NCI-H526 treated with DMSO at 0.1 percent for 48 hours (cell line): ENCODE measurements around the gene NMB.
"Not testable (repeated sequence)": the region's sequence is repeated elsewhere in the genome, so short reads cannot be mapped to it uniquely, and the experiment has no call there.

Experiments
- DNase-seq: peaks from one replicate; lab custom pipeline; 2025; lab: John Stamatoyannopoulos, UW

Gene NMB, protein sequence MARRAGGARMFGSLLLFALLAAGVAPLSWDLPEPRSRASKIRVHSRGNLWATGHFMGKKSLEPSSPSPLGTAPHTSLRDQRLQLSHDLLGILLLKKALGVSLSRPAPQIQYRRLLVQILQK

DNA sequence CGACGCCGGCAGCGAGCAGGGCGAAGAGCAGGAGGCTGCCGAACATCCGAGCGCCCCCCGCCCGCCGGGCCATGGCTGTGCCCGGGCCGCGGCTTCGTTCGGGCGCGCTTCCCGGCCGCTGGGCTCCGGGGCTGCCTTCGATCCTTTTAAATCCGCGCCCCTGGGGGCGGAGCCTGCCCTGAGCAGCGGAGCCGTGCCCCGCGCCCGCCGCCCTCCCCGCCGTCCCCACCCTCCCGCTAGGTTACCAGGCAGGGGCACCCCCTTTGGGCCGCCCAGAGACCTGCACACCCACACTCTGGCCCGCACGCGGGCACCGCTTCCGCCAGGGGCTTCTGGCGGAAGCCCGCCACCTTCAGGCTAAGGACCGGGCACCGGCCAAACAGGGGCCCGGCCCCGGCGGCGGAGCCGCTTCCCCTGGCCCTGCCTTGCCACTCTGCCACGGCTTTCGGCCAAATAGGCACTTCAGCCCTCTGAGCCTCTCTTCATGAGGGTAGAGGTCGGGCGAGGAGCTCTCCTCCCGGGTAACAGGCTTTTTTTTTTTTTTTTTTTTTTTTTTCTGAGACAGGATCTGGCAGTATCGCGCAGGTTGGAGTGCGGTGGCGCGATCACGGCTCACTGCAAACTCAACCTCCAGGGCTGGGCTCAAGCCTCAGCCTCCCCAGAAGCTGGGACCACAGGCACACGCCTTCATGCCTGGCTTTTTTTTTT lies at the start of gene NMB:
Gene NMB, minus strand, starts transcription at position 120 of the 708 bp plus-strand sequence. Its CDS starts 47 bp downstream, at position 73.
- peak; percentile 48 for DNase-seq

DNA sequence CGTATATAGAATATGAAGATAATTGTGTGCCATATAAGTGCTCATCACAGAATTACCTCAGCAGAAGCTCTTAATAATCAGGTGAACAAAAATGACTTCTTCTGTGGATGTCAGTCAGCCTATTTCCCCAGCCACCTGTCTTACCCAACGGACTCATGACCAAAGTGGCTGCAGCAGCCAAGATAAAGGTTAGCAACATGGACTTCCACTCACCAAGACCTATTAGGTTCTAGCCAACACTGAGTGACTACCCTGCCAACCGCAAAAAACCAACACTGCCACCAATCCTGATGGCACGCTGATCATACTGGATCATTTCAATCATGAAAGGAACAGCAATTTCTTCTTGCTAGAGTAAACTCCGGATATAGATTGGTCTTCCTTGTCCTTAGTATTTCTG lies 45.8 kb upstream of the NMB start:
- no peak for DNase-seq

DNA sequence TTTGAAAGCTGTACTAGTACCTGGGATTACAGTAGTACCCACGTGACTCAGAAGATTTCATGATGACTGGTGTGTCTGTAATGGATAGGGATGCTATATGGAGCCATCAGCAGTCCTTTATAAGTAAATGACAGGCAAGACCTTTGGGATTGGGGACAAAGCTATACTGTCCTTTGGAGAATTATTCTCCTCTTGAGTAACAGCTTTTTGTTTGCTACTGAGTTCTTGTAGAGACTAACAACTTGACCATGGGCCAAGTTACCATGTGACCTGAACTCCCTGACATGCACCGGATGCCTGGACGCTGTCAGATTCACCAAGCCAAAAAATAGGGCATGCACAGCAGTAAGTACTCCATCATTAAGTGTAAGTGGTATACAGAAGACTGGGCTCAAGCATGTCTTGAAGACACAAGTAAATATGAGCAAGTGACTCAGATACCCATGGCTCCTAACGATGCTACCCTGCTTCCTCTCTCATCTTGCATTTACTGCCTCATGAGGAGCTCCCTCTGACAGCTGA lies 45.0 kb upstream of the NMB start:
- DNase-seq, result no peak

DNA sequence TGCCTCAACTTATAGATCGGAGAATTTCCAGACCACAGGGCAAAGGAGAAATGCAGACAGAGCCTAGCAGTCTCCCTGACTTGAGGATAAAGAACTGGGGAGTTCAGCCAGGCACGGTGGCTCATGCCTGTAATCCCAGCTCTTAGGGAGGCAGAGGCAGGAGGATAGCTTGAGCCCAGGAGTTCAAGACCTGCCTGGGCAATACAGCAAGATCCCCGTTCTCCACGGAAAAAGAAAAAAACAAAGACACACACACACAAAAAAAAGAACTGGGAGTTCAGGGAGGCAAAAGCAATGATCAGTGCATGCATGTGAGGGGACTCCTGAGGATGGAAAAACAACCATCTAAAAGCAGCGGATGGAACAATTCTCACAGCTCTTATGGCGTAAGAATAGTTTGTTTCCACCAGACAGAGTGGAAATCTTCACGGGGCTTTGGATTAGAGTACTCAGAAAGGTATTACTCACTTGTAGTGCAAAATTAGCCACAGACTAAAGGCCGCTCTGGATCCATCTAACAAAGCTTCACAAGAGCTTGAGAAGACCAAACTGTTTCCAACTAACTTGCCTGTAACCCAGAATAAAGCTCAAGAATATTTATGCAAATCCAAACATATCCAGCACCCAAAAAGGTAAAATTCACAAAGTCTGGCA lies 41.7 kb upstream of the NMB start:
- no peak for DNase-seq

DNA sequence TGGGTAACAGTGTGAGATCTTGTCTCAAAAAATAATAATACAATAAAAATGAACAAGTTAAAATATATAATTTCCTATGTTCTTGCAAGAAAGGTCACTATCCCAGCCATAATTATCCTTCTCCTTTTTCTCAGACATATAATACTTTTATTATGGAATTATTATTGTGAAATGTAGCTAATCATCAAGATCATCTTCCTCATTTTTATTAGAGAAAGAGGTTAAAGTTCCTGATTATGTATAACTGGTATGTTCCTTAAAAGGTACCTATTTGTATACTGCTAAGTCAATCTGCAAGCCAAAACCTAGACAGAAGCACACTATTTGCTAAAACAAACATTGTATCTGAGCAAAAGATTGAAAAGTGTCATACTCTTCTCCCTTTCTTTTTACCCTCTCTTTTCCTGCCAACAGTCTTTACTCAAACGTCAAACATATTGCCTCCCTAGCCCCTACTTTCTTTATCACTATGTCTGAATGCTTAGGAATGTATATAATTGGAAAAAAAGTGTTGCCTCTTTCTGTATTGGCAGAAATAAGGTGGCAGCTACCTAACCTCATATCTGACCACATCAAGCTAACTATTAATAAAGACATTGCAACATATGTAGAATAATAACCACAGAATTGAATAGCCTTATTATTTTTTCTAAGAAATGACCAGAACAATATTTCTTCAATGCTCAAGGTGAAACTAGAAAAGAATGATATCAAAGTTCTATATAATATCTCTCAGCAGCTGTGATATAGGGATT lies 39.4 kb upstream of the NMB start:
- no peak for DNase-seq

DNA sequence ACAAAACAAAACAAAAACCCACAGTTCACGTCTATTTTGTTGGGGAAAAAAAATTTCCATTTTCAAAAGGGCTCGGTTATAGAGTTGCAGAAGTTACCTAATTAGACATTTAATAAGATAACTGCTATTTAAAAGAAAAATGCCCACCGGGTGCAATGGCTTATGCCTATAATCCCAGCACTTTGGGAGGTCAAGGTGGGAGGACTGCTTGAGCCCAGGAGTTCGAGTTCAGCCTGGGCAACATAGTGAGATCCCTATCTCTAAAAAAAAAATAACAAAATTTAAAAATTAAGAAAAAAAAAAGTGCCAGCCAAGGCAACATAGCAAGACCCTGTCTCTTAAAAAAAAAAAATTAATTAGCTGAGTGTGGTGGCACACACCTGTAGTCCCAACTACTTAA lies 38.8 kb upstream of the NMB start:
- no peak for DNase-seq

DNA sequence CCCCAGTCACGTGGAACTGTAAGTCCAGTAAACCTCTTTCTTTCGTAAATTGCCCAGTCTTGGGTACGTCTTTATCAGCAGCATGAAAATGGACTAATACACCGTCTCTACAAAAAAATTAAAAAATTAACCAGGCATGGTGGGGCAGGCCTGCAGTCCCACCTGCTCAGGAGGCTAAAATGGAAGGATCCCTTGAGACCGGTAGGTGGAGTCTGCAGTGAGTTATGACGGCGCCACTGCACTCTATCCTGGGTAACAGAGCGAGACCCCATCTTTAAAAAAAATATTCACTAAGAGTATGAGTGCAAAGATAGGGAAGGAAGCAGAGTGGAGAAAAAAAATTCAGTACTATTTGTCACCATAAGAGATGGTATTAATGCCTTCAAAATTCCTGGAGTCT lies 32.3 kb upstream of the NMB start:
- no peak for DNase-seq

DNA sequence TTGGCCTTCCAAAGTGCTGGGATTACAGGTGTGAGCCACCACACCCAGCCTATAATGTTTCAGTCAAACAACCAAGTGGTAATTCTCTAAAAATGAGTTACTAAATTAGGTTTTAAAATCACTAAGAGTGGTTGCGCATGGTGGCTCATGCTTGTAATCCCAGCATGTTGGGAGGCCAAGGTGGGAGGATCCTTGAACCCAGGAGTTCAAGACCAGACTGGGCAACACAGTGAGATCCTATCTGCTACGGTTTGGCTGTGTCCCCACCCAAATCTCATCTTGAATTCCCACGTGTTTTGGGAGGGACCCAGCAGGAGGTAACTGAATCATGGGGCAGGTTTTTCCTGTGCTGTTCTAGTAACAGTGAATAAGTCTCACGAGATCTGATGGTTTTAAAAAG lies 31.9 kb upstream of the NMB start:
- no peak for DNase-seq

DNA sequence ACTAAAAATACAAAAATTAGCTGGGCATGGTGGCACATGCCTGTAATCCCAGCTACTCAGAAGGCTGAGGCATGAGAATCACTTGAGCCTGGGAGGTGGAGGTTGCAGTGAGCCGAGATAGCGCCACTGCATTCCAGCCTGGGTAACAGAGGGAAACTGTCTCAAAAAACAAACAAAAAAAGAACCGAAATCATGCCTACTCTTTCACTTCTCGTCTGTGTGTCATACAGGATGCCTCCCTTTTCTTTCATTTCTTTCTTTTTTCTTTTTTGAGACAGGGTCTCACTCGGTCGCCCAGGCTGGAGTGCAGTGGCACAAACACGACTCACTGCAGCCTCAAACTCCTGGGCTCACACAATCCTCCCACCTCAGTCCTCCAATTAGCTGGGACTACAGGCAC lies 28.4 kb upstream of the NMB start:
- not testable (repeated sequence) for DNase-seq

DNA sequence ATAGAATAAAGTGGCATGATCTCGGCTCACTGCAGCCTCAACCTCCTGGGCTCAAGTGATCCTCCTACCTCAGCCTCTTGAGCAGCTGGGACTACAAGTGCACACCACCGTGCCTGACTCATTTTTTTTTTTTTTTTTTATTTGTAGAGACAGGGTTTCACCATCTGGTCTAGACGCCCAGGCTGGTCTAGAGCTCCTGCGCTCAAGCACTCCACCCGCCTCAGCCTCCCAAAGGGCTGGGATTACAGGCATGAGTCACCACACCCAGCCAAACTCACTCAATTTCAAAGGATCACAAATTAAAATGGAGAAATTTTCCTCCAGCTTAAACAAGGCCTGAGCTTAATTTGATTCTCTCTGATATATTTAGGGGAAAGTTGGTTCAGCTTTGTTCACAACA lies 27.3 kb upstream of the NMB start:
- DNase-seq, result no peak

DNA sequence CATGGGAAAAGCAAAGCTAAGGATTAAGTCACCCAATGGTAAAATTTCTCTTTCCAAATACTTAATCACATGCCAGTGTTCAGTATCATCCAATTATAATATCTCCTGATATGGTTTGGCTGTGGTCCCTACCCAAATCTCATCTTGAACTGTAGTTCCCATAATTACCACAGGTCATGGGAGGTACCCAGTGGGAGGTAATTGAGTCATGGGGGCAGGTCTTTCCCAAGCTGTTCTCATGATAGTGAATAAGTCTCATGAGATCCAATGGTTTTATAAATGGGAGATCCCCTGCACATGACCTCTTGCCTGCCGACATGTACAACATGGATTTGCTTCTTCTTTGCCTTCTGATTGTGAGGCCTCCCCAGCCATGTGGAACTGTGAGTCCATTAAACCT lies 26.1 kb upstream of the NMB start:
- no peak for DNase-seq

DNA sequence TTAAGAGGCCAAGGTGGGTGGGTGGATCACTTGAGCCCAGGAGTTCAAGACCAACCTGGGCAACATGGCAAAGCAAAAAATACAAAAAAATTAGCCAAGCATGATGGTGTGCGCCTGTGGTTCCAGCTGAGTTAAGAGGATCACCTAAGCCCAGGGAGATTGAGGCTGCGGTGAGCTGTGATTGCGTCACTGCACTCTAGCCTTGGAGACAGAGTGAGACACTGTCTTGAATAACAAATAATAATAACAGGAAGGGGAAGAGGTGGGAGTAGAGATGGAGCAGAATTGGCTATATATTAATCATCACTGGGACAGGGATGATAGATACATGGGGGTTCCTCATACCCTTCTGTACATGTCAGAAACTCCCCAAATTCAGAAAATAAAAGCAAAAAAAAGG lies 23.8 kb upstream of the NMB start:
- no peak for DNase-seq

DNA sequence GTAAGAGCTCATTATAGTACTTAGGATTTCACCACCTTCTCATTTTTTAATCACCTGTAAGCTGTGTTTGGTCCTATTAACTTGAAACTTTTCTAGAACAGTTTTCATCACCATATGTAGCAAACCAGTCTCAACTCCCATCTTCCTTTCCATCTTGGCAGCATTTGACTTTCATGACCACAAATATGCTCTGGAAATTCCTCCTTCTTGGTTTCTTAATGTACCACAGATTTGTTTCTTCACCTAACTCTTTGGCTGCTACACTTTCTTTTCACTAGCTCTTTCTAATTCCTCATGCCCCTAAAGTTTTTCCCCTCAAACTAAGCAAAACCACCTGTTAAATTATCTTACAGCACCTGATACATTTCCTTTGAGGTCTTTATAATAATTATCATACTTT lies 13.2 kb upstream of the NMB start:
- DNase-seq, result no peak

DNA sequence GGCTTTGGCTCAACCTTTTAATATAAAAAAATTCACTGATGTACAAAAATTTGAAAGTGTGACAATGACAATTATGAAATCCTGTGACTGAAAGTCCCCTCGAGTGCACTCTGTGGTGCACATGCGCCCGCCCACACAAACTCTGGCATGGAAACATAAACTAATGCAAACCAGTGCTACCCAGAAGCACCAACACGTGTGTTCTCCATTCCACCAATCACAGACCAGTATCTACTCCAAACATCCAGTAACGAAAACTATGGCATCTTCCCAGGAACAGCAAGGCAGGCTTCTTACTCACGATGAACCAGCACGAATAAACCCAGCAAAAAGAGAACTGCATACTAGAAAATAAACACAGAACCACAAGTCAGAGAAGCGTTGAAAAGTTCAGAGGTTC lies 11.7 kb upstream of the NMB start:
- DNase-seq, result no peak

DNA sequence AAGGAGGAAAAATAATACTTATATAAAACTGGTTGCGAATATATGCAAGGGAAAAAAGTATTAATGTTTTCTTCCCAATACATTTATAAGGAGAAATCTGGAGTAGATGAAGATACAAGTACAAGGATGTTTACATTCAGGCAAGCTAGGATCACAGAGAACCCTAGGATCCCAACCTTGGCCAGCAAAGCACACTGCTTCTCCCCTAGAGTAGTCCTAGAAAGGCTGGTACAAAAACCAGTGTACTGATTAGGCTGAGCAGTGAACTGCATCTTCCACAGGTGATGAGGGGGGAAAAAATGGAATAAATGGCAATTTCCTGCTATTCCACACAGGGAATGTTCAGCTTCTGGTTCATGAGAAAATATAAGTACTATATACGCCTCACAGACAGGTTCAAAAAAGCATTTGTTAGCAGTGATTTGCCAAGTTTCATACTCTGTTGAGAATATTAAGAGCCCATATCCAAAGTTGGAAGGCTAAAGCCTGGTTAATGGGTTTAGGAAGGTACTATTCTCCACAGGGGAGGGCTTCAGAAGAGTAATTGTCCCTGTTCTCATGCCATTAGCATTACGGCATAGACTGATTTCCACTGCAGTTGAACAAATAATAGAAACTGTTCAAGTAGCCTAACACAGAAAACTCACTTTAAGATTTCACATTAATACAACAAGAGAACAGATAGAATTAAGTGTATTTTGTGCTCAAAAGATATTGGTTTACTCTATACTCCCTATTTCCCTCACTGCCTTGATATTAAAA lies 10.4 kb upstream of the NMB start:
- DNase-seq, result no peak

DNA sequence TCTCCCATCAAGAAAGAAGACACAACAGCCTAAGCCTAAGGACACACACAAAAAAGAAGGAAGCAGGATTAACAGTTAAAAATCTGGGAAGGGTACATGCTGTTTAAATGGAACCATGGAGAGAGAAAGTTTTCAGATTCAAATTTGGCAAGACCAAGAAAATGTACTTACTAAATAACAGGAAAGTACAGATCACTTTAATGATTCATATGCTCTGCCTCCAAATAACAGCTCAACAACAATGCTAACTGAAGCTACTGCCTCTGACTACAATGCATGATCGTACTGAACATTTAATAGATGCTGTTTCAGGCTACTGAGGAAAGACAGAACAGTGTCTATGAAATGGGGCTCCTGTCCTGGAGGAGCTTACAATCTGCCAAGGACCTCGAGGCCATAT lies 8.4 kb upstream of the NMB start:
- no peak for DNase-seq

DNA sequence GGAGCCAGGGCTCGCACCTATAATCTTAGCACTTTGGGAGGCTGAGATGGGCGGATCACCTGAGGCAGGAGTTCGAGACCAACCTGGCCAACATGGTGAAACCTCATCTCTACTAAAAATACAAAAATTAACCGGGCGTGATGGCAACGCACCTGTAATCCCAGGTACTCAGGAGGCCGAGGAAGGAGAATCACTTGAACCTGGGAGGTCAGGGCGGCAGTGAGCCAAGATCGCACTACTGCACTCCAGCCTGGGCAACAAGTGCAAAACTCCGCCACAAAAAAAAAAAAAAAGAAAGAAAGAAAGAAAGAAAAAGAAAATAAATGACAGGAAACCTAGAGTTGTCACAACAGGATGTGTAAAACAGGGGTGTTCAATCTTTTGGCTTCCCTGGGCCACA lies 3.0 kb upstream of the NMB start:
- no peak for DNase-seq

DNA sequence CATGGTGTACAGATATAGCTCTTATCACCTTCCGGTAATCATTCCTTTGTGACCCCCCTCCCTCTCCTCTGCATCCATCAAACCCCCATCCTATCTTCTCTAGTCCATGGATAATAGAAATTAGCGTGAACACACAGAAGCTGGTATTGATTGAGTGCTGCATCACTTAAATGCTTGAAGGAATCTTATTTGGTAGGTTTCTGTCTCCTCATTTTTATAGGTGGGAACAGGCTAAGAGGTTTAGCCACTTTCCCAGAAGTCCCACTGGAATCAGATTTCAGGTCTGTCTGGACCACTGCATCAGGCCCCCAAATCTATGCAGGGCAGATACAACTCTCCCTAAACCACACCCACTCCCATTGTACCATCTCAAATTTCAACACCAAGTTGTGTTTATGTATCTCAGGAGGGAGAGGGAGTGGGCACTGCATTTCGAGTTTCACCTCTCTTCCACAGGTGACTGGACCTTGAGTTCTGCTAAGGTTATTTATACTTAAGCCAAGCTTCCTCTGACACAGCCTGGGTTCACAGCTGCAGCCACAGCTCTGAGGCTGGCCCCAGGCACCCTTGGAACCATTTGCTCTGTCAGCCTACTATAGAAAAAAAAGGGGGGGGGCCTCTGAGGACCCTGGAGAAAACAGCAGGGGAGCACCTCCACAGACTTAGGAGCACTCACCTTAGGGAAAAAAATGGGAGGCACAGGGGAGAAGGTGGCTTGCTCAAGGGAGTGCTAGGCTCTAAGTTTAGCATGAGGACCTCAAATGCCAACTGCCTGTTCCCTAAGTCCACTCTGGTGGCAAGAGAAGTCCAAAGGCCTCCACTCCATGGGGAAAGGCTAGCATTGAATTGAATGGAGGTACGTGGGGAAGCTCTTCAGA lies 2.1 kb upstream of the NMB start:
- DNase-seq, result no peak

DNA sequence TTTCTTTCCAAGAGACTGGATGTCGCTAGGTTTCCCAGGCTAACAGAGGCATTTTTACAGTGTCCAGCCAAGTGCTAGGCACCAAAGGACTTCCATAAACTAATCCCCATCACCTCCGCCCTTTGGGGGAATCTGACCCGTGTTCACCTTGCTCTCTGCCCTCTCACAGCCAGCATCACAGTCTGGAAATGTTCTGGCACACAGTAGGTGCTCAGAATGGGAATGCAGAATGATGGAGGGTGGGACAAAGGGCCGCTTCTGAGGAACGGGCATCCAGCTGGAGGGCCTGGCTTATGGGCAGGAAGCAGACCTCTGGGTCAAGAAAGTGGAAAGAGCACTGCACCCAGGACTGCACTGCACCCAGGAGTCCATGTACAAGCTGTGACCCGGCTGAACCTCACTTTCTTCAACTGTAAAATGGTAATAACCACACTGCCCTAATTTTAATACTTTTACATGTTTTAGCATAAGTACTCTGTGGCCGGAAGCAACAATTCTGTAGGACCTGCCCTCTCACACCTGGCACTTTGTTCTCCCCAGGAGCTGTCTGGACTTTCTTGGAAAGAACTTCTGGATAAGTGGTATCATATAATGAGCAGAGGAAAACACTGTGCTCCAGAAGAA lies 901 bp upstream of the NMB start:
- DNase-seq, result peak; percentile 35

DNA sequence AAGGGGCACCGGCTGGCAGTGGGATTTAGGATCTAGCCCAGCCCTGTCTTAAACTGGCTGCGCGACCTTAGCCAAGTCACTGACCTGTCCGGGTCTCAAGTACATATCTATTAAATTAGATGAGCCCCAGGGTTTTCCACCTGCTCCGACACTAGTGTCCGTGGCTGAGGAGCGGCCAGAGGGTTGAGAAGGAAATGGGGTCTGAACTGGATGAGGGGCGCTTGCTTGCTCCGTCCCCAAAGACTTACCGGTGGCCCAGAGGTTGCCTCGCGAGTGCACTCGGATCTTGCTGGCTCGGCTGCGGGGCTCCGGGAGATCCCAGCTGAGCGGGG lies 285 bp downstream of the NMB start:
- no peak for DNase-seq

DNA sequence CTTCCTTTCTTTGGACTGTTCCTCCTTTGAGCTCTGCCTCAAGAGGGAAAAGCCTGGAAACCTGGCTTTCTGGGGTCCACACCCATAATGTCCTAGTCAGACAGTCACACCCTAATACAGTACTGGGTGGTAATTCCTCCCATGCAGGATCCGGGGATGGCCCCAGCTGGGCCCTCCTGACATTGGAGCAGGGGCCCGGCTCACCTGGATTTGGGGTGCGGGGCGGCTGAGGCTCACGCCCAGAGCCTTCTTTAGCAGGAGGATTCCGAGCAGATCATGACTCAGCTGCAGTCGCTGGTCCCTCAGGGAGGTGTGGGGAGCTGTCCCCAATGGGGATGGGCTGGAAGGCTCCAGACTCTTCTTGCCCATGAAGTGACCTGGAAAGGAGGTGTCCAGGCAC lies 1.0 kb downstream of the NMB start:
- DNase-seq, result no peak
